ENCODE measurements around the gene HOXA5.

The HOXA5 gene

DNA sequence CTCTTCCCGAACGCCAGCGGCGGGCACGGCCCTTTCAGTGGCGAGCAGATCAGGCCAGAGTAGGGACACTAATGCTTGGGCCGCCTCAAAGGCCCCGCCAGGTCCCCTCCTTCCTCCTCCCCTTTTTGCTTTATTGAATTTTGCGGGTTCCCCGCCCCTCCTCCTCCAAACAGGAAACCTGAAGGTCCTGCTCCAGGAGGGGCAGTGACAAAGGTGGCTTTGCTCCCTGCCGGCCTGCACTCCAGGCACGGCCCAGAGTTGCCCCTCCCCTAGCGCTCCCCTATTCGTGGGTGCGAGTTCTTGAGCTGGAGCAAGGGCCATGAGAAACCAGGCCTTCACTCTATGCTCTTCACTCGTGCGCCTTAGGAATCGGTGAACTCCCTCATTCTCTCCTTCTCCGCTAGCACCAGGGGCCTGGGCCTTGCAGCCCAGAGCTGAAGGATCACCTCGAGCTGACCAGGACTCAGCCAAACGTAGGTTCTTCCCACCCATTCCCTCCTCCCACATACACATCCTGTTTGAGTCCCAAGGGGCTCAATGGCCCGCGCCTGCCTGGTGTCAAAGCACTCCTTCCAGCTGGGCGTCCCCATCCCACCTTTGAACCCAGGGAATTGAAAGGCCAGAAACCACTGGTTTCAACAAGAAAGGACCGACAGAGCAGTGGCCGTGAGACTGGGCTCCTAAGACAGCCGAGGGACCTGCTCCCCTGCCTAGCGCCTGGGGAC, 4.7 kb upstream of the HOXA5 start:
- TF ChIP-seq ISL1 (CRISPR knock-in tag; IDR thresholded peaks at IDR 0.05) (no peak), ZNF565 (CRISPR knock-in tag; conservative IDR thresholded peaks at IDR 0.05; ENCODE audit: low read depth) (no peak), CSDC2 (CRISPR knock-in tag; IDR thresholded peaks at IDR 0.05) (no peak)

DNA sequence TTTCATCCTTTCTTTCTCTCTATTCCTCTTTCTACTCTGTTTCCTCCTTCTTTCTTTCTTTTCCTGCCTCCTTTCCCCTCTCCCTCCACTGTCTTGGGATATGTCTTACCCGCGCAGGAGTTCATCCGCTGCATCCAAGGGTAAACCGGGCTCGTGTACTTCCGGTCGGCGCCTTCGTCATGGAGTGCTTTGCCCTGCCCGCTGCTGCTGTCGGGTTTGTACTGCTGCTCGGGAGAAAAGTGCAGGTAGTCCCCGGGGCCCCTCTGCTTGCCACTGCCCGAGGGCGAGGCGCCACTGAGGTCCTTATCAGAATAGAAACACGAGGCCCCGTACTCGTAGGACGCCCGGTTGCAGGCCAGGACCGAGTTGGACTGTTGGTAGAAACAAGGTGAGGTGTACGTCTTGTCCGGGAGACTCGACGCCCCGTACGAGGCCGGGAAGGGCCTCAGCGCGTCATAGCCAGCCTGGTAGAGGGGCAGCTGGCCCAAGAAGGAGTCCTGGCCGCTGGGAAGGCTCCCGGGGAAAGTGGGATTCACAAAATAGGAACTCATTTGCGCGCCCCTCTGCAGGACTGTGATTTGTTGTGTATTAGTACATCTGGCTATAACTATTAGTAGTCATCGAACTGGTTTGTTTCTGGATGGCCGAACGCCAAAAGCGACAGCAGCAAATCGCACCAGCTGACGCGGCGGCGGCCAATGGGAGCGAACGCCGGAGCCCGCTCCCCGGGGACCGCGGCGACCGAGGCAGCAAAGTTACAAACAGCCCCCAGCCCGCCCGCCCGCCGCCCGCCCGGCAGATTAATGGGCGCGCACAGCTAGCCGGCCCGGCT, 3.9 kb upstream of the HOXA5 start, which contains the start of gene HOXA6:
TSS of gene HOXA6 (minus strand) at position 576 of the 832 bp plus-strand sequence. CDS start at position 551, 25 bp downstream.
- no peak for ATAC-seq
- TF ChIP-seq, protein P1, sequence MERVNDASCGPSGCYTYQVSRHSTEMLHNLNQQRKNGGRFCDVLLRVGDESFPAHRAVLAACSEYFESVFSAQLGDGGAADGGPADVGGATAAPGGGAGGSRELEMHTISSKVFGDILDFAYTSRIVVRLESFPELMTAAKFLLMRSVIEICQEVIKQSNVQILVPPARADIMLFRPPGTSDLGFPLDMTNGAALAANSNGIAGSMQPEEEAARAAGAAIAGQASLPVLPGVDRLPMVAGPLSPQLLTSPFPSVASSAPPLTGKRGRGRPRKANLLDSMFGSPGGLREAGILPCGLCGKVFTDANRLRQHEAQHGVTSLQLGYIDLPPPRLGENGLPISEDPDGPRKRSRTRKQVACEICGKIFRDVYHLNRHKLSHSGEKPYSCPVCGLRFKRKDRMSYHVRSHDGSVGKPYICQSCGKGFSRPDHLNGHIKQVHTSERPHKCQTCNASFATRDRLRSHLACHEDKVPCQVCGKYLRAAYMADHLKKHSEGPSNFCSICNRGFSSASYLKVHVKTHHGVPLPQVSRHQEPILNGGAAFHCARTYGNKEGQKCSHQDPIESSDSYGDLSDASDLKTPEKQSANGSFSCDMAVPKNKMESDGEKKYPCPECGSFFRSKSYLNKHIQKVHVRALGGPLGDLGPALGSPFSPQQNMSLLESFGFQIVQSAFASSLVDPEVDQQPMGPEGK (CRISPR knock-in tag; IDR thresholded peaks at IDR 0.05; ENCODE audit: borderline replicate concordance): no peak
- TF ChIP-seq OSR1 (CRISPR knock-in tag; IDR thresholded peaks at IDR 0.05): no peak

More for the DNA sequence above, 4.7 kb upstream of the HOXA5 start:
- no peak for ATAC-seq

DNA sequence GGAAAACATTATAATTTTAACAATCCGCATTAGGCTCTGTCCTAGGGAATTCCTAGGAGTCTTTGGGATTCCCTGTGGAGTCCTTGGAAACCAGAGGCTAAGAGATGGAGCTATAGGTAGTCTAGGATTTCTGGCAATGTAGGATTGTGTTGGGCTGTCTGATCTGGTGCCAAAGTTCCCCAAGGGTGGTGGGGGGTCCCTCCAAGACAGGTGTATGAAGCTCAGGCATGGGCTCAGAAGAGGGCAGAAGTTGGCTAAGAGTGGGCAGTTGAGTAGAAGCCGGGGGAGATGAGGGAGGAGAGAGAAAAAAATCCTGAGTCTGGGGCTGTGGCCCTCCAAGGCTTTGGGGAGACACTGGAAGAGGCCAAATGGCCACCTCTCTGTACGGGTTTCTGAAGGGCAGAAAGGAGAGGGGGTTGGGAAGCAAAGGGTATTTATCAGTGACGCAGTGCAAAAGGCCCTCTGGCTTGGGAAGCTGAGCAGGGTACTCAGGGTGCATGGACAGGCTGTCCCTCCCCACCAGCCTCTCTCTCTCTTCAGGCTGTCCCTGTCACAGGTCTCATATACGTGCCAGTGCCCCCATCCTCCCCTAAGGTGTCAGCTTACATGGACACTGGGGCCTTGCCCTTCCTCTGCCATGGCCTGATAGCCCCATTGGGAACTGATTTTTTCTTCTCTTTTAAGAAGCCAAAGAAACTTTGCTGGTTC, 3.2 kb upstream of the HOXA5 start:
- TF ChIP-seq ARNTL (CRISPR knock-in tag; IDR thresholded peaks at IDR 0.05; ENCODE audit: borderline replicate concordance, low read depth): no peak
- TF ChIP-seq, protein P2, sequence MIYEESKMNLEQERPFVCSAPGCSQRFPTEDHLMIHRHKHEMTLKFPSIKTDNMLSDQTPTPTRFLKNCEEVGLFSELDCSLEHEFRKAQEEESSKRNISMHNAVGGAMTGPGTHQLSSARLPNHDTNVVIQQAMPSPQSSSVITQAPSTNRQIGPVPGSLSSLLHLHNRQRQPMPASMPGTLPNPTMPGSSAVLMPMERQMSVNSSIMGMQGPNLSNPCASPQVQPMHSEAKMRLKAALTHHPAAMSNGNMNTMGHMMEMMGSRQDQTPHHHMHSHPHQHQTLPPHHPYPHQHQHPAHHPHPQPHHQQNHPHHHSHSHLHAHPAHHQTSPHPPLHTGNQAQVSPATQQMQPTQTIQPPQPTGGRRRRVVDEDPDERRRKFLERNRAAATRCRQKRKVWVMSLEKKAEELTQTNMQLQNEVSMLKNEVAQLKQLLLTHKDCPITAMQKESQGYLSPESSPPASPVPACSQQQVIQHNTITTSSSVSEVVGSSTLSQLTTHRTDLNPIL (CRISPR knock-in tag; IDR thresholded peaks at IDR 0.05; ENCODE audit: low read depth): no peak
- TF ChIP-seq TSHZ2 (CRISPR knock-in tag; IDR thresholded peaks at IDR 0.05): no peak
- TF ChIP-seq CSDC2 (CRISPR knock-in tag; IDR thresholded peaks at IDR 0.05): no peak
- TF ChIP-seq, protein P1 (CRISPR knock-in tag; IDR thresholded peaks at IDR 0.05; ENCODE audit: borderline replicate concordance): no peak
- TF ChIP-seq ISL1 (CRISPR knock-in tag; IDR thresholded peaks at IDR 0.05): no peak
- no peak for TF ChIP-seq ZFP3 (CRISPR knock-in tag; IDR thresholded peaks at IDR 0.05)
- TF ChIP-seq SNAI2 (CRISPR knock-in tag; IDR thresholded peaks at IDR 0.05): no peak
- no peak for TF ChIP-seq BACH2 (CRISPR knock-in tag; IDR thresholded peaks at IDR 0.05; ENCODE audit: borderline replicate concordance)
- TF ChIP-seq RARB (CRISPR knock-in tag; IDR thresholded peaks at IDR 0.05): no peak
- no peak for TF ChIP-seq OSR1 (CRISPR knock-in tag; IDR thresholded peaks at IDR 0.05)
- no peak for TF ChIP-seq CSRNP3 (CRISPR knock-in tag; IDR thresholded peaks at IDR 0.05)
- no peak for TF ChIP-seq ZNF8 (CRISPR knock-in tag; IDR thresholded peaks at IDR 0.05)
- no peak for ATAC-seq
